ENCODE data around the gene ABI1.

DNA sequence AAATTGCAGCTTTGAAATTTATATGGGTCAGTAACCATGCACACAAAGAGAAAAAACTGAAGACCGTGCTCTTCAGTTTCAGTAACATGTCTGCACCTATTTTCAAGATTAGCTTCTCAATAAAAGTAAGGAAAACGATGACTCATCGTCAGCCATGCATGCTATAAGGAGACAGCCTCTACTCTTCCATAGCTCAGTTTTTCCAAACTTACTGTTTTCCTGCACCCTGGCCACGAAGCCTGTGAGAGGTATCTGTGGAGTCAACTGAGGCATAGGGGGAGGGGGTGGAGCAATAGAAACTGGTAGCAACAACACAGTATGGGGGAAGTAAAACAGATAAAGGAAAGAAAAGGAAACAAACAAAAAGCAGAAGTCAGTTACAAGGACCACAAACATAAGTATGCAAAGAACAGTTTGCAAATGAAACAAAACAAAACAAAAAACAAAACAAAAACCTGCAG is 105.3 kb downstream of the ABI1 start:
- TF ChIP-seq, protein P1, sequence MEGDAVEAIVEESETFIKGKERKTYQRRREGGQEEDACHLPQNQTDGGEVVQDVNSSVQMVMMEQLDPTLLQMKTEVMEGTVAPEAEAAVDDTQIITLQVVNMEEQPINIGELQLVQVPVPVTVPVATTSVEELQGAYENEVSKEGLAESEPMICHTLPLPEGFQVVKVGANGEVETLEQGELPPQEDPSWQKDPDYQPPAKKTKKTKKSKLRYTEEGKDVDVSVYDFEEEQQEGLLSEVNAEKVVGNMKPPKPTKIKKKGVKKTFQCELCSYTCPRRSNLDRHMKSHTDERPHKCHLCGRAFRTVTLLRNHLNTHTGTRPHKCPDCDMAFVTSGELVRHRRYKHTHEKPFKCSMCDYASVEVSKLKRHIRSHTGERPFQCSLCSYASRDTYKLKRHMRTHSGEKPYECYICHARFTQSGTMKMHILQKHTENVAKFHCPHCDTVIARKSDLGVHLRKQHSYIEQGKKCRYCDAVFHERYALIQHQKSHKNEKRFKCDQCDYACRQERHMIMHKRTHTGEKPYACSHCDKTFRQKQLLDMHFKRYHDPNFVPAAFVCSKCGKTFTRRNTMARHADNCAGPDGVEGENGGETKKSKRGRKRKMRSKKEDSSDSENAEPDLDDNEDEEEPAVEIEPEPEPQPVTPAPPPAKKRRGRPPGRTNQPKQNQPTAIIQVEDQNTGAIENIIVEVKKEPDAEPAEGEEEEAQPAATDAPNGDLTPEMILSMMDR (IDR thresholded peaks at IDR 0.05): no peak
- TF ChIP-seq POLR2A (IDR thresholded peaks at IDR 0.05): no peak
- no peak for TF ChIP-seq POLR2AphosphoS5 (IDR thresholded peaks at IDR 0.05)
